ENCODE results near the gene FBXL13.
"Not testable (repeated sequence)": the region's sequence is repeated elsewhere in the genome, so short reads cannot be mapped to it uniquely, and the experiment has no call there.

FBXL13 gene

GRCh38 chr7:102983602-102984001, 91.0 kb downstream of the FBXL13 start:
- peak; percentile 55 for DNase-seq (ENCODE audit: low read depth)

DNA sequence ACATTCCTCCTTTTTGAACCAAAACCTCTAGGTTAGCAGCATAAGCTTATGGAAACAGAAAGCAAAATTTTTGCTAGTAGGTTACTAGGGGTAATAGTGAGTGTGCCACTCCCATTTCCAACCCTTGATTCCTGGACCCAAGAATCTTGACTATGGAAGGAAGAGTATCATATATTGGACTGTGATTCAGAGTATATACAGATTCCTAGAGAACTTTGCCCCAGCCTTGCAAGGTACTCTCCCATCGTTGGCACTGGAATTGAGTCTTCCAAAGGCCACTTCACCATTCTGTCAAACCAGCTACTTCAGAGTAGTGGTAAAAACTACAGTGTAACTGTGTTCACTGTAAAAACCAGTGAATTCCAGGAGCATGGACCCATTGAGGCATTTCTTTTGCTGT, 92.4 kb downstream of the FBXL13 start:
- no peak for DNase-seq (ENCODE audit: low read depth)

GRCh38 chr7:102981451-102981850, 93.1 kb downstream of the FBXL13 start:
- DNase-seq (ENCODE audit: low read depth): no peak

DNA sequence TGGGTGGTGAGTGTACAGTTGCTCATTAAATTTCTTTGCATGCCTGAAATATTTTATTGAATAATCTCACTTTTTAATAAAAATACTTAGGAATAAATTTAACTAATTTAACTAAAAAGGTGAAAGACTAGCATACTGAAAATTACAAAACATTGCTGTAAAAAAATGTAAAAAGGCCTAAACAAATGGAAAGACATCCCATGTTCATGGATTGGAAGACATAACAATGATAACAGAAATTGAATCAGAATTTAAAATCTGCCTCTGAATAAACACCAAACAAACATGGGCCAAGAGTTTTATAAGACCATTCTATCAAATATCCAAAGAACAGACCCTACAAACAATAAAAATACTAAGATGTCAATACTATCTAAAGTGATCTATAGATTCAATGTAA, 94.9 kb downstream of the FBXL13 start:
- no peak for DNase-seq (ENCODE audit: low read depth)

GRCh38 chr7:102978284-102978683, 96.3 kb downstream of the FBXL13 start:
- DNase-seq (ENCODE audit: low read depth): peak; percentile 94

DNA sequence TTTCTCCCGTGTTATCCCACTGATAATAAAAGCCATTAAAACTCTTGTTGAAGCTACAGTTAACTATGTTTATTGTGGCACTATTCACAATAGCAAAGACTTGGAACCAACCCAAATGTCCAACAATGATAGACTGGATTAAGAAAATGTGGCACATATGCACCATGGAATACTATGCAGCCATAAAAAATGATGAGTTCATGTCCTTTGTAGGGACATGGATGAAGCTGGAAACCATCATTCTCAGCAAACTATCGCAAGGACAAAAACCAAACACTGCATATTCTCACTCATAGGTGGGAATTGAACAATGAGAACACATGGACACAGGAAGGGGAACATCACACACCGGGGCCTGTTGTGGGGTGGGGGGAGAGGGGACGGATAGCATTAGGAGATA, 97.0 kb downstream of the FBXL13 start:
- not testable (repeated sequence) for DNase-seq (ENCODE audit: low read depth)

DNA sequence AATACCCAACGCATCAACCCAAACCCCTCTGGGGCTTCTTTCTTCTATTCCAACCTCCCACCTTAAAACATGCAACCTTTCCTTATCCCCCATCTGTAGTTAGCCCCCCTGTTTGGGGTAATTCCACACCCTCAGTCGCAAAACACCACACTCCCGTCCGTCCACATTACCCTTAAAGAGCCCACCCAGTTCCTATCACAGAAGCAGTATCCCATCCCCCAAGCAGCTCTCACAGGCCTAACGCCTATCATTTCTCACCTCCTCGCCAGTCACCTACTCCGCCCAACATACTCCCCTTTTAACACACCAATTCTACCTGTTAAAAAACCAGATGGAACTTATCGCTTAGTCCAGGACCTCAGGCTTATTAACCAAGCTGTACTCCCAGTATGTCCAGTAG, 98.1 kb downstream of the FBXL13 start:
- no peak for DNase-seq (ENCODE audit: low read depth)

DNA sequence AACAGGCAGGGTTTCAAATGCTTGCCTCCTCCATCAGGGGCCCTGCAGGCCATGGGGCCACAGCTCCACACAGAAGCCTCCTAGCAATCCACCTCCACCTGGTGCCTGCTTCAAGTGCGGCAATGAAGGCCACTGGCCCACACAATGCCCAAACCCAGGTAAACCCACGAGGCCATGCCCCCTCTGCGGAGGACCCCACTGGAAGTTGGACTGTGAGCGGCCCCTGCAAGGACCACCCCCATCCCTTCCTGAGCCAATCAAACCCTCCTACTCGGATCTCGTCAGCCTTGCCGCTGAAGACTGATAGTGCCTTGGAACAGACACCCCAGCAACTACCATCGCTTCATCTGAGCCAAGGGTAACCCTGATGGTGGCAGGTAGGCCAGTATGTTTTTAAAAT, 98.7 kb downstream of the FBXL13 start:
- no peak for DNase-seq (ENCODE audit: low read depth)

- no peak for DNase-seq (ENCODE audit: low read depth)
These were observed 100.0 kb downstream of the FBXL13 start for GRCh38 chr7:102974366-102975236.

DNA sequence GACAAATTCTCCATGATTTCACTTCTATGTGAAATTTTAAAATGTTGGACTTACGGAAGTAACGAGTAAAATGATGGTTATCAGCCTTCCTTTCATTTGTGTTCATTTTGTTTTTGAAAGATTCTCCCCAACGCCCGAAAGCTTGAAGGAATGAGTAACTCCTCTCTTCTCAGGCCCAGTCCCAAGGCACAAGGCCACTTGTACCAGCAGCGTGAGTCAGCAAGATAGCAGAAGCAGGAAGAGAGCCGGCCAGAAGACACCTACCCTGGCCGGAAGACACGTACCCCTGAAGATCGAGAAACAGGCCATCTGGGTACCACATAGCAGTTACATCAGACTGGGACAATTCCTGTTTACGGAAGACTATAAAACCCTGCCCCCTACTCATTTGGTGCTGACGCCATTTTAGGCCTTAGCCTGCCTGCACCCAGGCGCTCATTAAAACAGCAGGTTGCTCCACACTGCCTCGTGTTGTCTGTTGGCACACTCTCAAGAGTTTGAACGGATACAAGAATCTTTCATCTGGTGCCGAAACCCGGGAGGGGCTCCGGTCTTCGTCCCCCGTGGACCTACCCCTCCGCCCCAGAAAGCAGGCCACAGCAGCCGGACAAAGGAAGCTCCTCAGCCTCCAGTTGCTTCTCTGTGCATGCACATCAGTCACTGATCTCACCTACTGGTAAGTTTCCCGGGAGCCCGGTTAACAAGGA, 101.3 kb downstream of the FBXL13 start:
- peak; percentile 76 for DNase-seq (ENCODE audit: low read depth)

DNA sequence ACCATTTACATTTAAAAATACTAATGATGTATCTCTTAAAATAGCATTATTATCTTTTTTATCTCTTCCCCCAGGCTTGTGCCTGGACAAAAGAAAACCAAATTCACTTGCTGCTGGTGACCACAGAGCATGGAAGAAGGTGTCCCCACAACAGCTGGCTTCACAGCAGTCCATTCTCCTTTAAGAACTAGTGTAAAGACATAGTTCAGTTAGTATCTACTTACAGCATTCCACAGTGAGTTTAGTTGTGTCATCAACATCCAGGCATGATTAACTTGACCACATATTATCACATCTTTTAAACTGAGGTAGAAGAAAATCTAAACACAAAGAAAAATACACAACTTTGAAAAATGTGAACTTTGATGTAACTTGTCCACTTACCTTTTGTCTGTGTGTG, 106.8 kb downstream of the FBXL13 start:
- DNase-seq (ENCODE audit: low read depth): peak; percentile 83

- no peak for DNase-seq (ENCODE audit: low read depth)
These were observed 108.1 kb downstream of the FBXL13 start for GRCh38 chr7:102966465-102966864.

DNA sequence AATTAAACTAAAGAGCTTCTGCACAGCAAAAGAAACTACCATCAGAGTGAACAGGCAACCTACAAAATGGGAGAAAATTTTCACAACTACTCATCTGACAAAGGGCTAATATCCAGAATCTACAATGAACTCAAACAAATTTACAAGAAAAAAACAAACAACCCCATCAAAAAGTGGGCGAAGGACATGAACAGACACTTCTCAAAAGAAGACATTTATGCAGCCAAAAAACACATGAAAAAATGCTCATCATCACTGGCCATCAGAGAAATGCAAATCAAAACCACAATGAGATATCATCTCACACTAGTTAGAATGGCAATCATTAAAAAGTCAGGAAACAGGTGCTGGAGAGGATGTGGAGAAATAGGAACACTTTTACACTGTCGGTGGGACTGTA, 112.6 kb downstream of the FBXL13 start:
- DNase-seq (ENCODE audit: low read depth): not testable (repeated sequence)

DNA sequence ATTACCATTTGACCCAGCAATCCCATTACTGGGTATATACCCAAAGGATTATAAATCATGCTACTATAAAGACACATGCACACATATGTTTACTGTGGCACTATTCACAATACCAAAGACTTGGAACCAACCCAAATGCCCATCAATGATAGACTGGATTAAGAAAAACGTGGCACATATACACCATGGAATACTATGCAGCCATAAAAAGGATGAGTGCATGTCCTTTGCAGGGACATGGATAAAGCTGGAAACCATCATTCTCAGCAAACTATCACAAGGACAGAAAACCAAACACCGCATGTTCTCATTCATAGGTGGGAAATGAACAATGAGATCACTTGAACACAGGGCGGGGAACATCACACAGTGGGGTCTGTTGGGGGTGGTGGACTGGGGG, 116.6 kb downstream of the FBXL13 start:
- not testable (repeated sequence) for DNase-seq (ENCODE audit: low read depth)

- DNase-seq (ENCODE audit: low read depth): not testable (repeated sequence)
These were observed 120.2 kb downstream of the FBXL13 start for GRCh38 chr7:102954359-102954758.

DNA sequence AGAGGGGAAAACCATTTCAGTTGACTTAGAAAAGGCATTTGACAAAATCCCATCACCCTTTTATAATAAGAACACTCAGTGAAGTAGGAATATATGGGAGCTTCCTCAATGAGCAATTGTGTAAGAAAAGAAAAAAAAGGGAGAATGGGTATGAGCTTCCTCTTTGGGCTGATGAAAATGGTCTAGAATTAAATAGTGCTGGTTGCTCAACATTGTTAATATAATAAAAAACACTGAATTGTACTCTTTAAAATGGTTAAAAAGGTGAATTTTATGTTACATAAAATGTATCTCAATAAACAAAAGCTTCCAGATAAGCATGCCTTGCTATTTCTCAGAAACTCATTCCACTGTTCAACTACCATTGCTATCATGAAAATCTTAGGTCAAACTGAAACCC, 121.2 kb downstream of the FBXL13 start:
- DNase-seq (ENCODE audit: low read depth): no peak

DNA sequence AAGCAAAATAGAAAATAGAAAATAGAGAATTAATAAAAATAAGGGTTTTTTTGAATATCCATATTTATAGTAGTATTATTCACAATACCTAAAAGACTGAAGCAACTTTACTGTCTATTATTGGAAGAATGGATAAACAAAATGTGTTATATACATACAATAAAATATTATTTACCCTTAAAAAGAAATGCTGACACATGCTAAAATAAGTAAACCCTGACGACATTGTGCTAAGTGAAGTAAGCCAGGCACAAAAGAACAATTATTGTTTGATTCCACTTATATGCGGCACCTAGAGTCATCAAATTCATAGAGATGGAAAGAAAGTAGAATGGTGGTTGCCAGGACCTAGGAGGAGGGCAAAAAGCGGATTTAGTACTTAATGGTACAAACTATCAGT, 122.8 kb downstream of the FBXL13 start:
- no peak for DNase-seq (ENCODE audit: low read depth)

- DNase-seq (ENCODE audit: low read depth): no peak
These were observed 130.4 kb downstream of the FBXL13 start for GRCh38 chr7:102944241-102944640.

DNA sequence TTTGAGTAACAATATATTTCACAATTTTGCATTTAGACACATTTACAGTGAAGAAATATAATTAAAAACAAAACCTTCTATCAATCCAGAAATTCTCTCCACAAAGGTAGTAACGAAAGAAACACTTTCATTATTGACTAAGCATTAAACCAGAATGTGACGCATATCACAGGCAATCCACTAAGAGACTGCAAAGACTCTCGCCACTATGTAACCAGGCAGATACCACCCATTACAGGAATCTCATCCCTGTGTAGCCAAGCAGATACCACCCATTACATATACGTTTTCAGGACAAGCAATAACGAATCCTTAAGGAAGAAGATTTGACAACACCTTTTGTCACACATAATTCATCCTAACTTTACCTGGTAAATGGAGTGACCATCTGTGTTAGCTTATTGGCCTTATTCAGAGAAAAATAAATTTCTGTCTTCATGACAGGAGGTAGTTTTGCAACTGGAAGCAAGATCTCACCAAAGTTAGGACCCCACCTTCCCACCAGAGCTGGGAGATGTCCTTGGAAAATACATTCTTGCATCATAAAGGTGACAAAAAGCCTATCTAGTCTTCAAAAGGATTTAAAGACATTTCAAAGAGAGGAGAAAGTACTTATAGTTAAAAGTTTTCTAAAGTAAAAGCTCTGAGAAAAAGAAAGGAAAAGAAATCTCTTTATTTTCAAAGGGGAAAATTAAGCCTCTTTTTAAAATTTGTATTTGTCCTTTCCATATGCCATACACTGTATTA, 131.0 kb downstream of the FBXL13 start:
- no peak for DNase-seq (ENCODE audit: low read depth)

GRCh38 chr7:102942868-102943267, 131.7 kb downstream of the FBXL13 start:
- DNase-seq (ENCODE audit: low read depth): no peak

DNA sequence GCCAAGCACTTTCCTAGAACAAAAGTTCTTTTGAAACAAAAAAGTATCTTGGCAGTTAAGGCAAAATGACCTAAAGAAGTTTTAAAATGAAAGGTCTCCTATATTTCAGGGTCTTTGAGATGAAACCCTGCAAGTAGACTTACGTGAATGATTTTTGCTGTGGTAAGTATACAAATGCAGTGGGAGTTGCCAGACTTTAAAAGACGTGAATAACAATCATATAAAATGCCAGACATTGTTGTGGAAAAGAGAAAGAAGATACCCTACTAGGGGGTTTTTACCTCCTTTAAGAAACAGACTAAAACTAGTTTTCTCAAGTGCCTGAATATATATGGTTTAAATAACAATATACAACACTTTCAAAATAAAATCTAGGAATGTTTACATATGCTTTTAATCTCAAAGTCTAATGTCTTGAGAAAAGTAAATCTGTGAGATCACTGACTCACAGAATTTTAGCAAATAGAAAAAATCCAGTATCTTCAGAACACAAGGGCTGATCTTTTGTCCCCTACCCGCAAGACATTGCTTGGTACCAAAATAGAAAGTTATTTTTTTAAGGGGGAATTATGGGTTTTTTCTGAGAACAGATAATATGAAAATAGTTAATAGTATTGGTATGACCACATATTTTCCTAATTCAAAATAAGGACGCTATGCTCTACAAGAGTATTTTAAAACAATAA, 132.3 kb downstream of the FBXL13 start:
- DNase-seq (ENCODE audit: low read depth): peak; percentile 23

DNA sequence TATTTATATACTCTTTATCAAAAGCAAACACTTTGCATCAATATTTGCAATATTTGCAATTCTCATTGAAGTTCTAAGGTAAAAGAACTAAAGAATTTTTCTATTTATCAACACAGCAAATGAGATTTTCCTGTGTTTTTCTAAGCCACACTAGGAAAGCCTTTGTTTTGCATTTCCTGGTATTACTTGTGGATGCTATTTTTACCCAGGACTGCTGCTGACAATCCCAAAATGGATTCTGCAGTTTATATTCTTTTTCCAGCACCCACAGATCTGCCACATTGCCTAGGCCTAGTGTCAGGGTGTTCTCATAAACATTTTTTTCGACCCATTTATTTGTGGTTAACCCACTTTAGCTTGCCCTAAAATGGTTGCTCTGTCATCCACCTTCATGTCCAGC, 135.9 kb downstream of the FBXL13 start:
- no peak for DNase-seq (ENCODE audit: low read depth)

All from iris pigment epithelial cell (primary cell).